H9 (cell line): Measurements from ENCODE around the gene INPP4A. TPM values are rescaled to one million over a fixed set of nuclear protein-coding genes. Genes with fewer than 3 reads are reported as not detected.

Source experiments
- DNase-seq: peaks from one replicate; pipeline ENCODE4 v3.0.0-alpha.2; 2017
- H2AFZ ChIP-seq: one replicate; pipeline ENCODE4 v1.6.1; 2013; ENCODE audit warnings: mild to moderate bottlenecking, low read length, control low read depth, moderate library complexity
- H2AK5ac ChIP-seq: 2 replicates; pipeline ENCODE4 v1.6.1; 2013; ENCODE audit warnings: low read length, control low read depth, mixed read lengths; ENCODE audit not compliant: insufficient read length
- H2BK120ac ChIP-seq: one replicate; pipeline ENCODE4 v1.6.1; 2013; ENCODE audit warnings: low read depth, mild to moderate bottlenecking, low read length, control low read depth, inconsistent platforms; ENCODE audit not compliant: poor library complexity, severe bottlenecking
- H2BK12ac ChIP-seq: 2 replicates; pipeline ENCODE4 v1.6.1; 2013; ENCODE audit warnings: low read length, control low read depth, mixed read lengths, low read depth; ENCODE audit not compliant: insufficient read length
- H2BK15ac ChIP-seq: 2 replicates; pipeline ENCODE4 v1.6.1; 2013; ENCODE audit warnings: low read depth, low read length, control low read depth
- H2BK20ac ChIP-seq: one replicate; pipeline ENCODE4 v1.6.1; 2013; ENCODE audit warnings: low read depth, mild to moderate bottlenecking, low read length, control low read depth, inconsistent platforms; ENCODE audit not compliant: poor library complexity, severe bottlenecking
- H2BK5ac ChIP-seq: 2 replicates; pipeline ENCODE4 v1.6.1; 2013; ENCODE audit warnings: low read length, control low read depth, mixed read lengths; ENCODE audit not compliant: insufficient read length
- H3K14ac ChIP-seq: 2 replicates; pipeline ENCODE4 v1.6.1; 2013; ENCODE audit warnings: low read length, control low read depth; ENCODE audit not compliant: insufficient read depth
- H3K18ac ChIP-seq: 2 replicates; pipeline ENCODE4 v1.6.1; 2013; ENCODE audit warnings: low read depth, mild to moderate bottlenecking, mixed read lengths, low read length, control low read depth; ENCODE audit not compliant: insufficient read length
- H3K23ac ChIP-seq: 2 replicates; pipeline ENCODE4 v1.6.1; 2013; ENCODE audit warnings: low read length, control low read depth, mixed read lengths, low read depth; ENCODE audit not compliant: insufficient read length
- H3K23me2 ChIP-seq: 2 replicates; pipeline ENCODE4 v1.6.1; 2013; ENCODE audit warnings: low read depth, mild to moderate bottlenecking, mixed read lengths, low read length, control low read depth; ENCODE audit not compliant: insufficient read length, poor library complexity, severe bottlenecking
- H3K27ac ChIP-seq: 2 replicates; pipeline ENCODE4 v1.5.1; 2013; ENCODE audit warnings: low read length, control low read depth, mixed read lengths, low read depth; ENCODE audit not compliant: insufficient read length
- H3K27me3 ChIP-seq: 2 replicates; pipeline ENCODE4 v1.6.1; 2013; ENCODE audit warnings: low read length, control low read depth, inconsistent platforms; ENCODE audit not compliant: insufficient read depth
- H3K4ac ChIP-seq: 2 replicates; pipeline ENCODE4 v1.6.1; 2013; ENCODE audit warnings: low read depth, mild to moderate bottlenecking, control low read depth, inconsistent platforms, low read length, moderate library complexity
- H3K4me1 ChIP-seq: 2 replicates; pipeline ENCODE4 v1.6.1; 2013; ENCODE audit warnings: low read length, control low read depth, inconsistent platforms; ENCODE audit not compliant: insufficient read depth
- H3K4me2 ChIP-seq: 2 replicates; pipeline ENCODE4 v1.6.1; 2013; ENCODE audit warnings: low read length, control low read depth, mixed read lengths; ENCODE audit not compliant: insufficient read length, insufficient read depth
- H3K56ac ChIP-seq: 2 replicates; pipeline ENCODE4 v1.6.1; 2013; ENCODE audit warnings: low read depth, mild to moderate bottlenecking, mixed read lengths, low read length, control low read depth; ENCODE audit not compliant: insufficient read length
- H3K79me1 ChIP-seq: 2 replicates; pipeline ENCODE4 v1.6.1; 2013; ENCODE audit warnings: low read depth, mild to moderate bottlenecking, moderate library complexity, low read length, control low read depth, inconsistent platforms; ENCODE audit not compliant: insufficient read depth, poor library complexity, severe bottlenecking
- H3K79me2 ChIP-seq: 2 replicates; pipeline ENCODE4 v1.6.1; 2013; ENCODE audit warnings: low read length, control low read depth, inconsistent platforms; ENCODE audit not compliant: insufficient read depth
- H3K9ac ChIP-seq: 2 replicates; pipeline ENCODE4 v1.6.1; 2013; ENCODE audit warnings: low read length, control low read depth, mixed read lengths; ENCODE audit not compliant: insufficient read length; ENCODE audit errors: extremely low read depth
- H3K9me3 ChIP-seq: one replicate; pipeline ENCODE4 v1.6.1; 2013; ENCODE audit warnings: low read depth, low read length, inconsistent platforms; ENCODE audit not compliant: control insufficient read depth
- H3T11ph ChIP-seq: one replicate; pipeline ENCODE4 v1.6.1; 2013; ENCODE audit warnings: mild to moderate bottlenecking, low read length, control low read depth, inconsistent platforms
- H4K20me1 ChIP-seq: one replicate; pipeline ENCODE4 v1.6.1; 2013; ENCODE audit not compliant: control insufficient read depth, insufficient read length, insufficient read depth
- H4K5ac ChIP-seq: 2 replicates; pipeline ENCODE4 v1.6.1; 2013; ENCODE audit warnings: low read depth, mild to moderate bottlenecking, mixed read lengths, low read length, control low read depth; ENCODE audit not compliant: insufficient read length
- H4K8ac ChIP-seq: replicated peaks from 2 replicates; pipeline ENCODE4 v1.6.1; 2013; ENCODE audit warnings: low read length, control low read depth, mixed read lengths, low read depth; ENCODE audit not compliant: insufficient read length
- H4K91ac ChIP-seq: 2 replicates; pipeline ENCODE4 v1.6.1; 2013; ENCODE audit warnings: low read depth, mild to moderate bottlenecking, moderate library complexity, mixed read lengths, low read length, control low read depth; ENCODE audit not compliant: insufficient read length
- H3K27ac Mint-ChIP-seq, 3 experiments: 2 replicates in 2 of 3; 3 replicates in 1 of 3; pipeline ENCODE4 v1.8.0; 2020 to 2021; ENCODE audit warnings: mixed read lengths in 3 of 3, mild to moderate bottlenecking in 1 of 3, moderate library complexity in 1 of 3
- H3K27me3 Mint-ChIP-seq: 2 replicates; pipeline ENCODE4 v1.8.0; 2021; ENCODE audit warnings: low read depth, mild to moderate bottlenecking, moderate library complexity, mixed read lengths
- H3K36me3 Mint-ChIP-seq, 3 experiments: 2 replicates in 2 of 3; 3 replicates in 1 of 3; pipeline ENCODE4 v1.8.0; 2020 to 2021; ENCODE audit warnings: low read depth in 3 of 3, mixed read lengths in 3 of 3; ENCODE audit not compliant: insufficient read depth in 1 of 3
- H3K4me1 Mint-ChIP-seq, 2 experiments: 2 replicates each; pipeline ENCODE4 v1.8.0; 2020; ENCODE audit warnings: mixed read lengths in 2 of 2
- H3K4me3 Mint-ChIP-seq, 2 experiments: 2 replicates in 1 of 2; 3 replicates in 1 of 2; pipeline ENCODE4 v1.8.0; 2020 to 2021; ENCODE audit warnings: mild to moderate bottlenecking in 2 of 2, mixed read lengths in 2 of 2, moderate library complexity in 1 of 2
- H3K9me3 Mint-ChIP-seq, 2 experiments: 2 replicates in 1 of 2; 3 replicates in 1 of 2; pipeline ENCODE4 v1.8.0; 2020; ENCODE audit warnings: mild to moderate bottlenecking in 2 of 2, mixed read lengths in 2 of 2, moderate library complexity in 1 of 2
- CTCF ChIP-seq: fragments of 200-600 bp; sonication (generic); conservative IDR thresholded peaks from 3 replicates; pipeline ENCODE4 v1.8.0; 2021; ENCODE audit warnings: antibody characterized with exemption, mild to moderate bottlenecking
- WGBS: extraction: QIAGEN DNeasy Blood & Tissue Kit; methylation state at CpG from one replicate; pipeline ENCODE4 v1.1.7; 2013; ENCODE audit warnings: missing lambda C conversion rate, low lambda C conversion rate, mixed read lengths; ENCODE audit not compliant: insufficient read length; ENCODE audit errors: extremely low coverage; 5-methylcytosine and 5-hydroxymethylcytosine counted together
- total RNA-seq: library from RNA; stranded (reverse); gene quantifications from 2 replicates; pipeline ENCODE4 v1.2.1, GENCODE V29; 2021

The INPP4A gene
- total RNA-seq, 1 experiment from 2014 or later, result 55.2 TPM

- no peaks in the 10 kb centered on the region for H3K9me3 ChIP-seq
- H3K36me3 Mint-ChIP-seq, result peaks cover 13 to 66% (median 54%) of the 10 kb centered on the region in 3 experiments; a peak in 6 of 7 replicates
Measured at GRCh38 chr2:98545591-98545990, 100.9 kb downstream of the INPP4A start.

More at GRCh38 chr2:98545591-98545990, 100.9 kb downstream of the INPP4A start:
- H3K4ac ChIP-seq, result no peak overlapping the region
- H3K4me1 Mint-ChIP-seq, result no peaks in the 10 kb centered on the region
- DNase-seq, result no peak
- no peak overlapping the region for H2BK5ac ChIP-seq
- no peak overlapping the region for H2BK15ac ChIP-seq
- no peak overlapping the region for H3K18ac ChIP-seq
- H3K4me3 Mint-ChIP-seq, result no peak overlapping the region
- H3K79me1 ChIP-seq, result no peaks in the 10 kb centered on the region
- no peak overlapping the region for H4K8ac ChIP-seq
- no peaks in the 10 kb centered on the region for H3K79me2 ChIP-seq
- no peak overlapping the region for H3K9ac ChIP-seq
- no peak overlapping the region for H3K56ac ChIP-seq
- no peaks in the 10 kb centered on the region for H3K23me2 ChIP-seq
- no CpG with 5 or more reads among the region's 7 CpGs for WGBS
- no peak overlapping the region for H3K27ac ChIP-seq
- no peak overlapping the region for H2BK20ac ChIP-seq
- no peaks in the 10 kb centered on the region for H3K9me3 Mint-ChIP-seq
- H4K91ac ChIP-seq, result no peak overlapping the region
- H2BK12ac ChIP-seq, result no peak overlapping the region
- no peaks in the 10 kb centered on the region for H4K20me1 ChIP-seq
- no peak overlapping the region for H3T11ph ChIP-seq
- H2AFZ ChIP-seq, result no peak overlapping the region
- no peak overlapping the region for H3K4me2 ChIP-seq
- H3K14ac ChIP-seq, result no peak overlapping the region
- H3K27me3 ChIP-seq, result no peaks in the 10 kb centered on the region
- TF ChIP-seq CTCF, result no peak
- H3K4me1 ChIP-seq, result no peaks in the 10 kb centered on the region
- no peaks in the 10 kb centered on the region for H3K27me3 Mint-ChIP-seq
- H3K27ac Mint-ChIP-seq, result no peak overlapping the region; a peak in 1 of 7 replicates
- no peak overlapping the region for H2BK120ac ChIP-seq
- no peak overlapping the region for H3K23ac ChIP-seq
- H4K5ac ChIP-seq, result no peak overlapping the region
- H2AK5ac ChIP-seq, result no peak overlapping the region
